LHCN-M2 (cell line): Measurements from ENCODE around the gene WNK1. TPM values are rescaled to one million over a fixed set of nuclear protein-coding genes. Genes with fewer than 3 reads are reported as not detected.
"Not testable (repeated sequence)": the region's sequence is repeated elsewhere in the genome, so short reads cannot be mapped to it uniquely, and the experiment has no call there.

Source experiments
- DNase-seq: peaks from one replicate; pipeline ENCODE4 v3.0.0-alpha.2; 2012; ENCODE audit warnings: low read depth
- total RNA-seq: library from RNA; depleted of rRNA; stranded (reverse); fragments of >200 nt; gene quantifications from 2 replicates; pipeline ENCODE4 v1.2.3, GENCODE V29; 2014

Gene WNK1
- total RNA-seq, 1 experiment from 2014 or later = 83.0 TPM

- no peak for DNase-seq
Observed at GRCh38 chr12:778615-779014, 26.2 kb downstream of the WNK1 start.

- DNase-seq = peak; percentile 46
Observed at GRCh38 chr12:779745-780734, 27.7 kb downstream of the WNK1 start.

- no peak for DNase-seq
Observed at GRCh38 chr12:780750-781379, 28.5 kb downstream of the WNK1 start.

GRCh38 chr12:785706-786105 lies 33.3 kb downstream of the WNK1 start:
- no peak for DNase-seq

- no peak for DNase-seq
Observed at GRCh38 chr12:788288-788687, 35.9 kb downstream of the WNK1 start.

GRCh38 chr12:788762-789161 lies 36.4 kb downstream of the WNK1 start:
- not testable (repeated sequence) for DNase-seq

DNA sequence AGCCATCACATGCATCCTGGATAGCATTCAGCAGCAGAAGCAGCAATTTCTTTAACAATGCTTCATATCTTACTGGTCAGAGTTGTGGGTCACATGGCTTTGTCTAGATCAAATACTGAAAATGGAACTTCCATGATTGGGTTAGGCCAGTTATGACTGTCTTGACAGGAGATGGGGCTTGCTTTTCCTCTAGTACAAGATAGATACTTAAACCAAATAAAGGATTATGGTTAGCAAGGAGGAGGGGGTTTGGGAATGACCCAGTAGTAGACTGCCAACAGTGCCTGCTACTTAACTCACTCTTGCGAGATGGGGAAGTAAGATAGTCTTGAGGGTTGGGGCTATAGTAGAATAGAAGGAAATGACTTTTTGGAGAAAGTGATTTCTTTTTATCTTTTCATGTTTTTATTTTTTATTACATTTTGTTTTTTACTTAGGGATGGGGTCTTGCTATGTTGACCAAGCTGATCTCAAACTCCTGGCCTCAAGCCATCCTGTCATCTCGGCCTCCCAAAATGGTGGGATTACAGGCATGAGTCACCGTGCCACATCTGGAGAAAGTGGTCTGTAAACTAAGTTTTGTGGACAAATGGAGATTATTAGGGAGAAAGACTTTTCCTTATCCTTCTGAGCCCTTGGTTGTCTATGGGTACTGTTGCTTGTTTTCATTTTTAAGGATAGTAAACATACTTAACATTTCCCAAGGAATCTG lies 37.6 kb downstream of the WNK1 start:
- DNase-seq = no peak

GRCh38 chr12:790608-791007 lies 38.2 kb downstream of the WNK1 start:
- no peak for DNase-seq

- peak; percentile 32 for DNase-seq
Observed at GRCh38 chr12:793037-793436, 40.7 kb downstream of the WNK1 start.

- DNase-seq = no peak
Observed at GRCh38 chr12:793711-794110, 41.3 kb downstream of the WNK1 start.

DNA sequence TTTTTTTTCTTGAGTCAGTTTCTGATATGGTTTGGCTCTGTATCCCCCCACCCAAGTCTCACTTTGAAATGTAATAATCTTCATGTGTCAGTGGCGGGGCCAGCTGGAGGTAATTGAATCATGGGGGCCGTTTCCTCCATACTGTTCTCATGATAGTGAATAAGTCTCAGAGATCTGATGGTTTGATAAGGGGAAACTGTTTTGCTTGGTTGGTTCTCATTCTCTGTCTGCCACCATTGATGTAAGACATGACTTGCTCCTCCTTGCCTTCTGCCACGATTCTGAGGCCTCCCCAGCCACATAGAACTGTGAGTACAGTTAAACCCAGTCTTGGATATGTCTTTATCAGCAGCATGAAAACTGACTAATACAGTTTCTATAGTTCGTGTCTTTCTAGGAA lies 42.9 kb downstream of the WNK1 start:
- no peak for DNase-seq

DNA sequence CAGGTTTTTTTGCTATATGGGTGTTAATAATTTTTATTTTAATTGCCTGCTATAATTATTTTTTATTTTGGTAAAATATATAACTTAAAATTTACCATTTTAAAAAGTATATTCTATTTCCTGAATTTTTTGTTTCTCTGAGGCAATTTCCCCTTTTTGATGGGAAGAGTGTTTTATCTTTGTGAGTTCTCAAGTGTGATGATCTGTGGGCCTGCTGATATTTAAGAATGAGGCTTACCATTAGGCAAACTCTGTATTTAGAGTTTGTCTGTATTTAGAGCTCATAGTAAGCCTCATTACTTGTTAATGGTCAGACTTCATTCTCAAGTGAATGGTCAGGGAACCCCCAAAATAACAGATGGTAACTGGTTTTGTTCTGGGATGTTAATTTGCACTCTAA lies 48.0 kb downstream of the WNK1 start:
- DNase-seq = no peak

- DNase-seq = no peak
Observed at GRCh38 chr12:802242-803120, 50.1 kb downstream of the WNK1 start.

DNA sequence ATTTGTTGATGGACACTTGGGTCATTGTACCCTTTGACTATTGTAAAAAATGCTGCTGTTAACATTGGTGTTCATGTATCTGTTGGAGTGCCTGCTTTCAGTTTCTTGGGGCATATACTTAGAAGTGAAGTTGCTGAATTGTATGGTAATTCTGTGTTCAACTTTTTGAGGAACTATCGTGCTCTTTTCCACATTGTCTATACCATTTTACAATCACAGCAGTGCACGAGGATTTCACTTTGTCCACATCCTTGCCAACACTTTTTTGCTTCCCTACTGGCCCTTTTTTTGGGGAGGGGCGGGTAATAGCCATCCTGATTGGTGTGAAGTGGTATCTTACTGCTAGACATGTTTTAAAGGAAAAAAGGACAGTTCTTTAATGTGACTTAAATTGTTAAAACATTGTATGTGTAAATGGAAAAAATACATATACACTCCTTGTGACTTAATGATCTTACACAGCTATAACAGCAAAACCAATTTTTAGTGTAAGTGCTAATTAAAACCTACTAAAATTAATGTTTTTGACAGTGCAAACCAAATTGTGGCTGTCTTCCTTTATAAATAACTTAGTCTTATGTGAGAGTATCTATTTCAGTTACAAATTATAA lies 52.7 kb downstream of the WNK1 start:
- no peak for DNase-seq

DNA sequence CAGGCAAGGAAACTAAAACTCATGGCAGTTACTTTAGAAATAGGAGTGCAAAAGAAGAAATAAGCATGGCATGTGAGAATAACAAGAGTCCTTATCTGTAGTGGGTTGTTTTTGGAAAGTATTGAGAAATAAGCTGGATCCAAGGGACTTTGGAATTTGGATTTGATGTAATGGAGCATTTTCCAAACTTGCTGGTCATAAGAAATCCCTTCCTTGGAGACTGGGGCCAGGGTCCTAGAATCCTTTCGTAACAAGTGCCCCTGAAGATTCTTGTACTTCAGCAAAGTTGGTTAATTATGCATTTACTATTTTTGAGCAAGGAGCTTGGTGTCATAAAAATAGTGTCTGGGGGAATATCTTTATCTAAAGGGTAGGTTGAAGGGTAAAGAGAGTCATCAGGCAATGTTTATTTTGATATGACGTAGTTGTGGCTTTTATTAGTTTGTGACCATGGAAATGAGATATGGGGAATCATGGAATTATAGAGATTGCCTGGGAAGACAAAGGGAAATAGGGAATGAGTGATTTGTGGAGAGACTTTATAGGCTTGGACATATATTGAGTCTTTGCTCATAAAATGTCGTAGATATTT lies 53.9 kb downstream of the WNK1 start:
- no peak for DNase-seq

- no peak for DNase-seq
Observed at GRCh38 chr12:807041-807735, 54.8 kb downstream of the WNK1 start.

- no peak for DNase-seq
Observed at GRCh38 chr12:810116-810515, 57.7 kb downstream of the WNK1 start.

- DNase-seq = no peak
Observed at GRCh38 chr12:810671-811415, 58.5 kb downstream of the WNK1 start.

DNA sequence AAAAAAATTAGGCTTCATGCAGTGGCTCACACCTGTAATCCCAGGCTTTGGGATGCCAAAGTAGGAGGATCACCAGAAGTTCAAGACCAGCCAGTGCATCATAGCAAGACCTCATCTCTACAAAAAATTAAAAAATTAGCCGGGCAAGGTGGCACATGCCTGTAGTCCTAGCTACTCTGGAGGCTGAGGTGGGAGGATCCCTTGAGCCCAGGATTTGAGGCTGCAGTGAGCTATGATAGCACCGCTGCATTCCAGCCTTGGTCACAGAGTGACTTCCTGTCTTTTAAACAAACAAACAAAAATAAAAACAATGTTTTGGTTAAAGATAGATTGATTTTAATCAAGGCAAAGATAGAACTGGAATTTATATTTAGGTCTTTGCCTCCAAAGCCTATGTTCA lies 60.6 kb downstream of the WNK1 start:
- no peak for DNase-seq
